ENCODE measurements around the gene SNRNP48. TPM values are rescaled to one million over a fixed set of nuclear protein-coding genes. Genes with fewer than 3 reads are reported as not detected.

Gene SNRNP48
- total RNA-seq, 1 donor from 2014 or later = 9.7 TPM

DNA sequence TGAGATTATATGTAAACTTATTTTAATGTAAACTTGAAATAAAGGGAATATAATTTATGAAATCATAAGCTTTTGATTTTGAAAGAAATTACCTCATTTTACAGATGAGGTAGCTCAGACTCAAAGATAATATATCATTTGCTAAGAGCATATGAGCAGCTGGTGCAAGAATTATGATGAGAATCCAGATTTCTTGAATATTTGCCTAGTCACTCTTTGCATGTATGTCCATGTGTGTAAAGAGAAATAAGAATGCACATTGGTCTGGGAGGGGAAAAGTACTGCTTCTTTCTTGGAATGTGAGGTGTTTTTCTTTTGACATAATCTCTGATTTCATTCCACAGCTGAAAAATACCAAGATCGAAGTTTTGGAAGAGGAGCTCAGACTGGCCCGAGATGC is 11.1 kb upstream of the SNRNP48 start:
- Mint-ChIP-seq H3K27me3 (ENCODE audit: low read depth) (no peaks in the 10 kb centered on the region), H3K36me3 (ENCODE audit: low read depth) (peaks cover 54% of the 10 kb centered on the region), H3K4me3 (ENCODE audit: unreplicated experiment) (no peak overlapping the region), H3K9me3 (ENCODE audit: low read depth) (no peaks in the 10 kb centered on the region), H3K4me1 (ENCODE audit: low read depth) (peaks cover 14% of the 10 kb centered on the region), H3K27ac (ENCODE audit: unreplicated experiment) (peak overlapping the region; percentile 73)
- no peak for DNase-seq (ENCODE audit: low spot score)
- TF ChIP-seq, protein P1, sequence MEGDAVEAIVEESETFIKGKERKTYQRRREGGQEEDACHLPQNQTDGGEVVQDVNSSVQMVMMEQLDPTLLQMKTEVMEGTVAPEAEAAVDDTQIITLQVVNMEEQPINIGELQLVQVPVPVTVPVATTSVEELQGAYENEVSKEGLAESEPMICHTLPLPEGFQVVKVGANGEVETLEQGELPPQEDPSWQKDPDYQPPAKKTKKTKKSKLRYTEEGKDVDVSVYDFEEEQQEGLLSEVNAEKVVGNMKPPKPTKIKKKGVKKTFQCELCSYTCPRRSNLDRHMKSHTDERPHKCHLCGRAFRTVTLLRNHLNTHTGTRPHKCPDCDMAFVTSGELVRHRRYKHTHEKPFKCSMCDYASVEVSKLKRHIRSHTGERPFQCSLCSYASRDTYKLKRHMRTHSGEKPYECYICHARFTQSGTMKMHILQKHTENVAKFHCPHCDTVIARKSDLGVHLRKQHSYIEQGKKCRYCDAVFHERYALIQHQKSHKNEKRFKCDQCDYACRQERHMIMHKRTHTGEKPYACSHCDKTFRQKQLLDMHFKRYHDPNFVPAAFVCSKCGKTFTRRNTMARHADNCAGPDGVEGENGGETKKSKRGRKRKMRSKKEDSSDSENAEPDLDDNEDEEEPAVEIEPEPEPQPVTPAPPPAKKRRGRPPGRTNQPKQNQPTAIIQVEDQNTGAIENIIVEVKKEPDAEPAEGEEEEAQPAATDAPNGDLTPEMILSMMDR (IDR thresholded peaks at IDR 0.05) = no peak

DNA sequence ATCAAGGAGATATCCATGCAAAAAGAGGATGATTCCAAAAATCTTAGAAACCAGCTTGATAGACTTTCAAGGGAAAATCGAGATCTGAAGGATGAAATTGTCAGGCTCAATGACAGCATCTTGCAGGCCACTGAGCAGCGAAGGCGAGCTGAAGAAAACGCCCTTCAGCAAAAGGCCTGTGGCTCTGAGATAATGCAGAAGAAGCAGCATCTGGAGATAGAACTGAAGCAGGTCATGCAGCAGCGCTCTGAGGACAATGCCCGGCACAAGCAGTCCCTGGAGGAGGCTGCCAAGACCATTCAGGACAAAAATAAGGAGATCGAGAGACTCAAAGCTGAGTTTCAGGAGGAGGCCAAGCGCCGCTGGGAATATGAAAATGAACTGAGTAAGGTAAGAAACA is 10.1 kb upstream of the SNRNP48 start:
- TF ChIP-seq, protein P1 (IDR thresholded peaks at IDR 0.05) = no peak
- H3K36me3 Mint-ChIP-seq (ENCODE audit: low read depth) = peaks cover 57% of the 10 kb centered on the region
- H3K27me3 Mint-ChIP-seq (ENCODE audit: low read depth) = no peaks in the 10 kb centered on the region
- no peak overlapping the region for H3K4me3 Mint-ChIP-seq (ENCODE audit: unreplicated experiment)
- H3K27ac Mint-ChIP-seq (ENCODE audit: unreplicated experiment) = no peak overlapping the region
- peaks cover 14% of the 10 kb centered on the region for H3K4me1 Mint-ChIP-seq (ENCODE audit: low read depth)
- no peaks in the 10 kb centered on the region for H3K9me3 Mint-ChIP-seq (ENCODE audit: low read depth)
- DNase-seq (ENCODE audit: low spot score) = no peak

DNA sequence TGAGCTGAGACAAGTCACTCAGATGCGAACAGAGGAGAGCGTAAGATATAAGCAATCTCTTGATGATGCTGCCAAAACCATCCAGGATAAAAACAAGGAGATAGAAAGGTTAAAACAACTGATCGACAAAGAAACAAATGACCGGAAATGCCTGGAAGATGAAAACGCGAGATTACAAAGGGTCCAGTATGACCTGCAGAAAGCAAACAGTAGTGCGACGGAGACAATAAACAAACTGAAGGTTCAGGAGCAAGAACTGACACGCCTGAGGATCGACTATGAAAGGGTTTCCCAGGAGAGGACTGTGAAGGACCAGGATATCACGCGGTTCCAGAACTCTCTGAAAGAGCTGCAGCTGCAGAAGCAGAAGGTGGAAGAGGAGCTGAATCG is 9.5 kb upstream of the SNRNP48 start:
- DNase-seq (ENCODE audit: low spot score) = no peak
- H3K36me3 Mint-ChIP-seq (ENCODE audit: low read depth) = peaks cover 58% of the 10 kb centered on the region
- H3K27me3 Mint-ChIP-seq (ENCODE audit: low read depth) = no peaks in the 10 kb centered on the region

DNA sequence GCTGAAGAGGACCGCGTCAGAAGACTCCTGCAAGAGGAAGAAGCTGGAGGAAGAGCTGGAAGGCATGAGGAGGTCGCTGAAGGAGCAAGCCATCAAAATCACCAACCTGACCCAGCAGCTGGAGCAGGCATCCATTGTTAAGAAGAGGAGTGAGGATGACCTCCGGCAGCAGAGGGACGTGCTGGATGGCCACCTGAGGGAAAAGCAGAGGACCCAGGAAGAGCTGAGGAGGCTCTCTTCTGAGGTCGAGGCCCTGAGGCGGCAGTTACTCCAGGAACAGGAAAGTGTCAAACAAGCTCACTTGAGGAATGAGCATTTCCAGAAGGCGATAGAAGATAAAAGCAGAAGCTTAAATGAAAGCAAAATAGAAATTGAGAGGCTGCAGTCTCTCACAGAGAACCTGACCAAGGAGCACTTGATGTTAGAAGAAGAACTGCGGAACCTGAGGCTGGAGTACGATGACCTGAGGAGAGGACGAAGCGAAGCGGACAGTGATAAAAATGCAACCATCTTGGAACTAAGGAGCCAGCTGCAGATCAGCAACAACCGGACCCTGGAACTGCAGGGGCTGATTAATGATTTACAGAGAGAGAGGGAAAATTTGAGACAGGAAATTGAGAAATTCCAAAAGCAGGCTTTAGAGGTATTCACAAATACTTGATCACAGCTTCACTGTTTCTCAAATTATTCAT is 8.9 kb upstream of the SNRNP48 start:
- Mint-ChIP-seq H3K4me3 (ENCODE audit: unreplicated experiment) (no peak overlapping the region), H3K36me3 (ENCODE audit: low read depth) (peaks cover 56% of the 10 kb centered on the region)

More for the DNA sequence above, 9.5 kb upstream of the SNRNP48 start:
- no peak overlapping the region for H3K4me3 Mint-ChIP-seq (ENCODE audit: unreplicated experiment)
- TF ChIP-seq, protein P1 (IDR thresholded peaks at IDR 0.05) = no peak
- H3K27ac Mint-ChIP-seq (ENCODE audit: unreplicated experiment) = no peak overlapping the region
- peaks cover 18% of the 10 kb centered on the region for H3K4me1 Mint-ChIP-seq (ENCODE audit: low read depth)
- no peaks in the 10 kb centered on the region for H3K9me3 Mint-ChIP-seq (ENCODE audit: low read depth)

DNA sequence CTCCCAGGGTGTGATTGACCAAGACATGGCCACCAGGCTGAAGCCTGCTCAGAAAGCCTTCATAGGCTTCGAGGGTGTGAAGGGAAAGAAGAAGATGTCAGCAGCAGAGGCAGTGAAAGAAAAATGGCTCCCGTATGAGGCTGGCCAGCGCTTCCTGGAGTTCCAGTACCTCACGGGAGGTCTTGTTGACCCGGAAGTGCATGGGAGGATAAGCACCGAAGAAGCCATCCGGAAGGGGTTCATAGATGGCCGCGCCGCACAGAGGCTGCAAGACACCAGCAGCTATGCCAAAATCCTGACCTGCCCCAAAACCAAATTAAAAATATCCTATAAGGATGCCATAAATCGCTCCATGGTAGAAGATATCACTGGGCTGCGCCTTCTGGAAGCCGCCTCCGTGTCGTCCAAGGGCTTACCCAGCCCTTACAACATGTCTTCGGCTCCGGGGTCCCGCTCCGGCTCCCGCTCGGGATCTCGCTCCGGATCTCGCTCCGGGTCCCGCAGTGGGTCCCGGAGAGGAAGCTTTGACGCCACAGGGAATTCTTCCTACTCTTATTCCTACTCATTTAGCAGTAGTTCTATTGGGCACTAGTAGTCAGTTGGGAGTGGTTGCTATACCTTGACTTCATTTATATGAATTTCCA is 4.6 kb upstream of the SNRNP48 start:
- H3K27ac Mint-ChIP-seq (ENCODE audit: unreplicated experiment) = peak overlapping the region; percentile 36

More for the DNA sequence above, 8.9 kb upstream of the SNRNP48 start:
- DNase-seq (ENCODE audit: low spot score) = no peak
- no peaks in the 10 kb centered on the region for H3K9me3 Mint-ChIP-seq (ENCODE audit: low read depth)
- TF ChIP-seq, protein P1 (IDR thresholded peaks at IDR 0.05) = no peak
- H3K27me3 Mint-ChIP-seq (ENCODE audit: low read depth) = no peaks in the 10 kb centered on the region
- H3K27ac Mint-ChIP-seq (ENCODE audit: unreplicated experiment) = no peak overlapping the region
- H3K4me1 Mint-ChIP-seq (ENCODE audit: low read depth) = peaks cover 19% of the 10 kb centered on the region

More for the DNA sequence above, 4.6 kb upstream of the SNRNP48 start:
- Mint-ChIP-seq H3K4me3 (ENCODE audit: unreplicated experiment) (no peak overlapping the region), H3K36me3 (ENCODE audit: low read depth) (peaks cover 41% of the 10 kb centered on the region), H3K27me3 (ENCODE audit: low read depth) (no peaks in the 10 kb centered on the region), H3K4me1 (ENCODE audit: low read depth) (peaks cover 43% of the 10 kb centered on the region), H3K9me3 (ENCODE audit: low read depth) (no peaks in the 10 kb centered on the region)
- TF ChIP-seq, protein P1 (IDR thresholded peaks at IDR 0.05) = no peak
- no peak for DNase-seq (ENCODE audit: low spot score)
